ENCODE results near the gene SPOUT1.

SPOUT1 gene

GRCh38 chr9:128788445-128788844 lies 41.1 kb downstream of the SPOUT1 start:
- peaks cover 27% of the 10 kb centered on the region for H3K4me1 ChIP-seq (ENCODE audit: insufficient read depth, low read length)
- peaks cover 2% of the 10 kb centered on the region; the same call in 1 of the 2 replicates for H4K20me1 ChIP-seq (ENCODE audit: insufficient read depth, low read length)
- peaks cover 36% of the 10 kb centered on the region for H3K36me3 ChIP-seq (ENCODE audit: insufficient read depth, low read length)
- no peaks in the 10 kb centered on the region for H3K9me3 ChIP-seq (ENCODE audit: insufficient read depth, low read length, severe bottlenecking)
- H3K4me3 ChIP-seq (ENCODE audit: low read depth in 1 of 2, low read length in 2 of 2), result peak overlapping the region in 1 of 2 experiments; percentile 96; a peak in 3 of 4 replicates
- no peak overlapping the region for H2AFZ ChIP-seq (ENCODE audit: low read depth, low read length)
- no peaks in the 10 kb centered on the region for H3K27me3 ChIP-seq (ENCODE audit: insufficient read depth, low read length, poor library complexity)
- peak overlapping the region; percentile 88 for H3K4me2 ChIP-seq (ENCODE audit: insufficient read depth, low read length)
- peaks cover 20% of the 10 kb centered on the region for H3K79me2 ChIP-seq (ENCODE audit: insufficient read depth, low read length)
- DNase-seq (no peak), ATAC-seq (ENCODE audit: insufficient read depth, low read depth) (no peak)
- TF ChIP-seq, protein P1, sequence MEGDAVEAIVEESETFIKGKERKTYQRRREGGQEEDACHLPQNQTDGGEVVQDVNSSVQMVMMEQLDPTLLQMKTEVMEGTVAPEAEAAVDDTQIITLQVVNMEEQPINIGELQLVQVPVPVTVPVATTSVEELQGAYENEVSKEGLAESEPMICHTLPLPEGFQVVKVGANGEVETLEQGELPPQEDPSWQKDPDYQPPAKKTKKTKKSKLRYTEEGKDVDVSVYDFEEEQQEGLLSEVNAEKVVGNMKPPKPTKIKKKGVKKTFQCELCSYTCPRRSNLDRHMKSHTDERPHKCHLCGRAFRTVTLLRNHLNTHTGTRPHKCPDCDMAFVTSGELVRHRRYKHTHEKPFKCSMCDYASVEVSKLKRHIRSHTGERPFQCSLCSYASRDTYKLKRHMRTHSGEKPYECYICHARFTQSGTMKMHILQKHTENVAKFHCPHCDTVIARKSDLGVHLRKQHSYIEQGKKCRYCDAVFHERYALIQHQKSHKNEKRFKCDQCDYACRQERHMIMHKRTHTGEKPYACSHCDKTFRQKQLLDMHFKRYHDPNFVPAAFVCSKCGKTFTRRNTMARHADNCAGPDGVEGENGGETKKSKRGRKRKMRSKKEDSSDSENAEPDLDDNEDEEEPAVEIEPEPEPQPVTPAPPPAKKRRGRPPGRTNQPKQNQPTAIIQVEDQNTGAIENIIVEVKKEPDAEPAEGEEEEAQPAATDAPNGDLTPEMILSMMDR (IDR thresholded peaks at IDR 0.05; ENCODE audit: borderline replicate concordance, extremely low read depth, low read length, poor library complexity, severe bottlenecking), result no peak
- no peak for TF ChIP-seq EZH2 (IDR thresholded peaks at IDR 0.05; ENCODE audit: borderline replicate concordance, low read depth, low read length, severe bottlenecking)
- peak overlapping the region; percentile 77 for H3K9ac ChIP-seq (ENCODE audit: low read depth, low read length)
- H3K27ac ChIP-seq (ENCODE audit: low read length), result peak overlapping the region; percentile 36; the same call in 1 of the 2 replicates

- DNase-seq, result no peak
- ATAC-seq (ENCODE audit: insufficient read depth, low read depth), result no peak
- H3K79me2 ChIP-seq (ENCODE audit: insufficient read depth, low read length), result peaks cover 20% of the 10 kb centered on the region
- H3K27ac ChIP-seq (ENCODE audit: low read length), result peak overlapping the region; percentile 83
- no peaks in the 10 kb centered on the region for H3K9me3 ChIP-seq (ENCODE audit: insufficient read depth, low read length, severe bottlenecking)
- no peaks in the 10 kb centered on the region for H3K27me3 ChIP-seq (ENCODE audit: insufficient read depth, low read length, poor library complexity)
- peaks cover 28% of the 10 kb centered on the region for H3K36me3 ChIP-seq (ENCODE audit: insufficient read depth, low read length)
- H3K4me3 ChIP-seq (ENCODE audit: low read depth in 1 of 2, low read length in 2 of 2), result peak overlapping the region; percentile 94 to 96
- peak overlapping the region; percentile 90 for H2AFZ ChIP-seq (ENCODE audit: low read depth, low read length)
- peak overlapping the region; percentile 88 for H3K4me2 ChIP-seq (ENCODE audit: insufficient read depth, low read length)
- H3K4me1 ChIP-seq (ENCODE audit: insufficient read depth, low read length), result peaks cover 27% of the 10 kb centered on the region
- no peak for TF ChIP-seq EZH2 (IDR thresholded peaks at IDR 0.05; ENCODE audit: borderline replicate concordance, low read depth, low read length, severe bottlenecking)
- TF ChIP-seq, protein P1 (IDR thresholded peaks at IDR 0.05; ENCODE audit: borderline replicate concordance, extremely low read depth, low read length, poor library complexity, severe bottlenecking), result no peak
- H4K20me1 ChIP-seq (ENCODE audit: insufficient read depth, low read length), result peaks cover 2% of the 10 kb centered on the region; the same call in 1 of the 2 replicates
- H3K9ac ChIP-seq (ENCODE audit: low read depth, low read length), result peak overlapping the region; percentile 77
Measured at GRCh38 chr9:128787659-128788058, 41.9 kb downstream of the SPOUT1 start.

DNA sequence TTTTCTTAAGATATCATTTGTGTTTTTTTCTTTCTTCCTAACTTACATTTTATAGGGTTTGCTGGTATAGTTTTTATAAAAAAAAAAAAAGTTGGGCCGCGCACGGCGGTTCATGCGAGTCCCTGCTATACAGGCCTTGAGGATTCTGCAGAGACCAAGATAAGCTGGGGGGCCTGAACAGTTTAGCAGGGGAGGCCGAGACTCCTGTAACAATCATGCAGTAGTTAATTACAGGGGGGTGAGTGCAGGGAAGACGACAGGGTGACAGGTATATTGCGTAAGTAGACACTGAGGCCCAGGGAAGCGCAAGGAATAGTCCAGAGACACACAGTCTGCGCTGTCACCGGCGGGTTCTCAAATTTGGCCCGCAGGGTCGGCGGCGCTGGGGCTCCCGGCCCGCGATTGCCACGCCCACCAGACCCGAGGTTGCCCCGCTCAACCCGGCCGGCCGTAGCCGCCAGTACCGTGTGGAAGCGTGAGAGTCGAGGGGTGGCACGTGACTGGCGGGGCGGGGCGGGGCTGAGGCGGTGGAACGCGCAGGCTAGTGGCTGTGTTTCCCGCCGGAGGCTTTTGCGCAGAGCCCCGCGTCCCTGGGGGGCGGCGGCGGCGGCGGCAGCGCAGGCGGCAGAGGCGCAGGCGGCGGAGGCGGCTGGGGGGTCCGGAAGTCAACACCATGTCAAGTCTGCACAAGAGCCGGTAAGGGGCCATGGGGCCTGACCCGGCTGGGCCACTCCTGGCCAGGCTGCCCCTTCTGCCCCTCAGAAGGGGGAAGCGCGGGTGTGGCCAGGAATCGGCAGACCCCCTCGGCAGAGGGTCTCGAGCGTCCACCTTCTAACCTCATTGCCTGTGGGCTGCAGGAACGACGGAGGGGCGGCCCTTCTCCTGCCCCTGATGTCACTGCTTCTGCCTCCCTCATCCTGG lies 42.7 kb downstream of the SPOUT1 start, which contains the start of gene TBC1D13:
TBC1D13 (plus strand) TSS at position 573 of the 921 bp plus-strand sequence; CDS start at position 674, 101 bp downstream.
- Histone ChIP-seq H3K9ac (ENCODE audit: low read depth, low read length) (peak within 1 kb of the TSS; percentile 77), H3K4me1 (ENCODE audit: insufficient read depth, low read length) (peaks cover 27% of the 10 kb centered on the region), H3K27me3 (ENCODE audit: insufficient read depth, low read length, poor library complexity) (no peaks in the 10 kb centered on the region), H3K36me3 (ENCODE audit: insufficient read depth, low read length) (peaks cover 21% of the 10 kb centered on the region), H2AFZ (ENCODE audit: low read depth, low read length) (peak within 1 kb of the TSS; percentile 90), H3K9me3 (ENCODE audit: insufficient read depth, low read length, severe bottlenecking) (no peaks in the 10 kb centered on the region), H3K4me2 (ENCODE audit: insufficient read depth, low read length) (peak within 1 kb of the TSS; percentile 88), H3K4me3 (ENCODE audit: low read depth in 1 of 2, low read length in 2 of 2) (peak within 1 kb of the TSS; percentile 94 to 96), H4K20me1 (ENCODE audit: insufficient read depth, low read length) (peaks cover 2% of the 10 kb centered on the region; the same call in 1 of the 2 replicates), H3K79me2 (ENCODE audit: insufficient read depth, low read length) (peaks cover 20% of the 10 kb centered on the region), H3K27ac (ENCODE audit: low read length) (peak within 1 kb of the TSS; percentile 83)
- peak; percentile 88 for DNase-seq
- TF ChIP-seq, protein P1 (IDR thresholded peaks at IDR 0.05; ENCODE audit: borderline replicate concordance, extremely low read depth, low read length, poor library complexity, severe bottlenecking), result no peak
- no peak for TF ChIP-seq EZH2 (IDR thresholded peaks at IDR 0.05; ENCODE audit: borderline replicate concordance, low read depth, low read length, severe bottlenecking)
- peak; percentile 96 for ATAC-seq (ENCODE audit: insufficient read depth, low read depth)

Data from DND-41 (cell line).